Measurements from ENCODE around the gene PDSS1. TPM values are rescaled to one million over a fixed set of nuclear protein-coding genes. Genes with fewer than 3 reads are reported as not detected.

PDSS1 gene
- total RNA-seq, 1 experiment from 2014 or later: 18.4 TPM

- Histone ChIP-seq H3K9me3 (ENCODE audit: control insufficient read depth, low read depth, low read length) (no peaks in the 10 kb centered on the region), H3K27ac (ENCODE audit: insufficient read length, low read depth, low read length) (no peak overlapping the region), H2BK12ac (ENCODE audit: insufficient read length, low read depth, low read length) (no peak overlapping the region), H3K23ac (ENCODE audit: insufficient read length, low read depth, low read length) (no peak overlapping the region), H3K18ac (ENCODE audit: insufficient read length, low read depth, low read length) (no peak overlapping the region), H2BK20ac (ENCODE audit: low read depth, low read length, poor library complexity, severe bottlenecking) (no peak overlapping the region), H2BK120ac (ENCODE audit: low read depth, low read length, poor library complexity, severe bottlenecking) (no peak overlapping the region), H2BK15ac (ENCODE audit: low read depth, low read length) (no peak overlapping the region), H4K8ac (replicated peaks; ENCODE audit: insufficient read length, low read depth, low read length) (no peak overlapping the region), H3K79me1 (ENCODE audit: insufficient read depth, low read depth, low read length, poor library complexity, severe bottlenecking) (peaks cover 4% of the 10 kb centered on the region), H4K91ac (ENCODE audit: insufficient read length, low read depth, low read length) (no peak overlapping the region), H4K20me1 (ENCODE audit: control insufficient read depth, insufficient read depth, insufficient read length) (no peaks in the 10 kb centered on the region), H3K23me2 (ENCODE audit: insufficient read length, low read depth, low read length, poor library complexity, severe bottlenecking) (no peaks in the 10 kb centered on the region), H2BK5ac (ENCODE audit: insufficient read length, low read length) (no peak overlapping the region), H2AK5ac (ENCODE audit: insufficient read length, low read length) (no peak overlapping the region), H2AFZ (ENCODE audit: low read length) (no peak overlapping the region), H3K79me2 (ENCODE audit: insufficient read depth, low read length) (peaks cover 2% of the 10 kb centered on the region; the same call in 1 of the 2 replicates), H3K56ac (ENCODE audit: insufficient read length, low read depth, low read length) (no peak overlapping the region), H3K9ac (ENCODE audit: extremely low read depth, insufficient read length, low read length) (no peak overlapping the region), H3K4me2 (ENCODE audit: insufficient read depth, insufficient read length, low read length) (no peak overlapping the region), H3K4ac (ENCODE audit: low read depth, low read length) (no peak overlapping the region), H3K27me3 (ENCODE audit: insufficient read depth, low read length) (no peaks in the 10 kb centered on the region), H3K4me1 (ENCODE audit: insufficient read depth, low read length) (peaks cover 13% of the 10 kb centered on the region; the same call in 1 of the 2 replicates), H3T11ph (ENCODE audit: low read length) (no peak overlapping the region), H4K5ac (ENCODE audit: insufficient read length, low read depth, low read length) (no peak overlapping the region), H3K14ac (ENCODE audit: insufficient read depth, low read length) (no peak overlapping the region)
- H3K27ac Mint-ChIP-seq: peak overlapping the region in 2 of 3 experiments; percentile 29 to 65; a peak in 2 of 7 replicates
- no peaks in the 10 kb centered on the region for H3K9me3 Mint-ChIP-seq
- H3K4me3 Mint-ChIP-seq: no peak overlapping the region
- H3K27me3 Mint-ChIP-seq (ENCODE audit: low read depth): no peaks in the 10 kb centered on the region
- no CpG with 5 or more reads among the region's 2 CpGs for WGBS (ENCODE audit: extremely low coverage, insufficient read length, low lambda C conversion rate)
- TF ChIP-seq CTCF (conservative IDR thresholded peaks at IDR 0.05): no peak
- H3K36me3 Mint-ChIP-seq (ENCODE audit: insufficient read depth in 1 of 3, low read depth in 3 of 3): no peaks in the 10 kb centered on the region
- no peak for DNase-seq
- peaks cover 17 to 38% of the 10 kb centered on the region in 2 experiments for H3K4me1 Mint-ChIP-seq
Observed at GRCh38 chr10:26777686-26778085, 80.2 kb downstream of the PDSS1 start.
